ENCODE results near the gene GSTM4.
"Not testable (repeated sequence)": the region's sequence is repeated elsewhere in the genome, so short reads cannot be mapped to it uniquely, and the experiment has no call there.

The GSTM4 gene

DNA sequence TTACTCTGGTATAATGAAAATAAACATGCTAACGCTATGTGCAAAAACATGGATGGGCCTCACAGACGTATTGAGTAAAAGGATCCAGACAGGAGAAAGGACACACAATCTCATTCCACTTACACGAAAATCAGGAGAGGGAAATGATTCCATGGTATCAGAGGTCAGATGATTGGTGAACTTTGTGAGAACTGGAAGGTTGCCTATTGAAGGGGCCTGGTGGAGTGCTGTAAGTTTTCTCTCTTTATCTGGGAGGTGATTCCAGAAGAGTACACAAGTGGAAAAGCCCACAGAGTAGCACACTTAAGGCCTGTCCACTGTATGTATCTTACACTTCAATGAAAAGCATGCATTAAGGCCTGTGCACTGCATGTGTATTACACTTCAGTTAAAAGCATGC is 21.6 kb downstream of the GSTM4 start:
- DNase-seq (ENCODE audit: low spot score): no peak
- no peak overlapping the region for H3K4me3 Mint-ChIP-seq
- no peaks in the 10 kb centered on the region for H3K36me3 Mint-ChIP-seq (ENCODE audit: low read depth)
- H3K9me3 Mint-ChIP-seq: no peaks in the 10 kb centered on the region
- H3K27me3 Mint-ChIP-seq (ENCODE audit: low read depth): no peaks in the 10 kb centered on the region
- no peak overlapping the region for H3K27ac Mint-ChIP-seq
- H3K4me1 Mint-ChIP-seq (ENCODE audit: low read depth): no peaks in the 10 kb centered on the region

- not testable (repeated sequence) for H3K36me3 Mint-ChIP-seq (ENCODE audit: low read depth); H3K27me3 Mint-ChIP-seq (ENCODE audit: low read depth); H3K4me3 Mint-ChIP-seq; H3K9me3 Mint-ChIP-seq; H3K27ac Mint-ChIP-seq; DNase-seq (ENCODE audit: low spot score); H3K4me1 Mint-ChIP-seq (ENCODE audit: low read depth)
Observed at GRCh38 chr1:109678637-109679036, 22.7 kb downstream of the GSTM4 start.

GRCh38 chr1:109684777-109685176 is 28.9 kb downstream of the GSTM4 start:
- H3K4me1 Mint-ChIP-seq (ENCODE audit: low read depth): peaks cover 14% of the 10 kb centered on the region
- not testable (repeated sequence) for H3K9me3 Mint-ChIP-seq; H3K27me3 Mint-ChIP-seq (ENCODE audit: low read depth); H3K4me3 Mint-ChIP-seq; DNase-seq (ENCODE audit: low spot score); H3K27ac Mint-ChIP-seq; H3K36me3 Mint-ChIP-seq (ENCODE audit: low read depth)

DNA sequence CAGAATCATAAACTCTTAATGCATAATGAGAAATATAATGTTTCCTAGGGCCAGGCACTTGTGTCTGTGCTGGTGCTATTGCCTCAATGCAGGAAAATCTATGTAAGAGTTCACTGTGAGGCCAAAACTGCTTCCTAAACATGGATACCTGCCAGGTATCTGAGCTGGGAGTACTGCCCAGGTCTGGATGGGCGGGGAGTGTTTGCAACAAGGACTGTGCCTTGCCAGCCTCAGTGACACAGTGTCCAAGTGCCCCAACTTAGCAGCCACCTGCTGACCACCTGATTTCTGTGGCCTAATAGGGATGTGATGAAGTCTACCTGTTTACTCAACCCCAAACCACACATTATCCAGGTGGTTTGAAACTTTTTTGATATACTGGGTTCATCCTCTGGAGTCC is 29.5 kb downstream of the GSTM4 start:
- H3K4me3 Mint-ChIP-seq; H3K27me3 Mint-ChIP-seq (ENCODE audit: low read depth); H3K9me3 Mint-ChIP-seq; H3K27ac Mint-ChIP-seq; DNase-seq (ENCODE audit: low spot score); H3K36me3 Mint-ChIP-seq (ENCODE audit: low read depth): not testable (repeated sequence)
- H3K4me1 Mint-ChIP-seq (ENCODE audit: low read depth): peaks cover 14% of the 10 kb centered on the region

DNA sequence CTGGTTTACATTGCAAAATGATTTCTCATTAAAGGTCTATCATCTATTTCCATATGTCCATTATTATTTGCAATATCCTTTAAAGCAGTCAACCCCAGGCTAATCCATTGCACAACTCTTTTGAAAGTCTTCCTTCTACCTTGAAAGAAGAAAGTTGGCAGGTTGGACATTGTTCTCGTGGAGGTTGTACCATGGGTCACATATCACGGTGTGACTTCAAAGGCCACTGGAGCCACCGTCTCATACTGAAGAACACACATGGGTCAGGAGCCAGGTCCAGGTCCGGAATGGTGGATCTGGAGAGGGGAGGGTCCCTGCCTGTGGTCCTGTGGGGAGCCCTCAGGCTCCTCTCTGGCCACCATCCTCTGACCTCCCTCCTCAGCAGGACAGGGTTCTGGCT is 30.0 kb downstream of the GSTM4 start:
- H3K27me3 Mint-ChIP-seq (ENCODE audit: low read depth); H3K27ac Mint-ChIP-seq; H3K4me3 Mint-ChIP-seq; H3K9me3 Mint-ChIP-seq; DNase-seq (ENCODE audit: low spot score): not testable (repeated sequence)
- H3K36me3 Mint-ChIP-seq (ENCODE audit: low read depth): peaks cover 11% of the 10 kb centered on the region
- peaks cover 18% of the 10 kb centered on the region for H3K4me1 Mint-ChIP-seq (ENCODE audit: low read depth)

DNA sequence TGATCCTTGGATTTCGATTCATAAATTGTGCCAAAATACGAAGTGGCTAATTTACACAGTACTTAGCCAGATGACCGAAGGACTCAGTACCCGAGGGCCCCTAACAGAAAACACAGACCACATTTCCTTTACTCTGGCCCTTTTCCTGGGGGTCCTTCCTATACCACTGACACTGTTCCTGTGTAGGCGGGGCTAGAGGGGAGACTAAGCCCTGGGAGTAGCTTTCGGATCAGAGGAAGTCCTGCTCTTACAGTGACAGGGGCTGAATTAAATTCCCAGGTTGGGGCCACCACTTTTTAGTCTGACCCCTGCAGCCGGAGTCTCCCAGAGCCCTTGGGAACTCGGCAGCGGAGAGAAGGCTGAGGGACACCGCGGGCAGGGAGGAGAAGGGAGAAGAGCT is 31.2 kb downstream of the GSTM4 start:
- H3K27me3 Mint-ChIP-seq (ENCODE audit: low read depth); DNase-seq (ENCODE audit: low spot score); H3K9me3 Mint-ChIP-seq: not testable (repeated sequence)
- peak overlapping the region; percentile 91 for H3K4me3 Mint-ChIP-seq
- peak overlapping the region; percentile 96 for H3K27ac Mint-ChIP-seq
- H3K4me1 Mint-ChIP-seq (ENCODE audit: low read depth): peaks cover 18% of the 10 kb centered on the region
- peaks cover 14% of the 10 kb centered on the region for H3K36me3 Mint-ChIP-seq (ENCODE audit: low read depth)

DNA sequence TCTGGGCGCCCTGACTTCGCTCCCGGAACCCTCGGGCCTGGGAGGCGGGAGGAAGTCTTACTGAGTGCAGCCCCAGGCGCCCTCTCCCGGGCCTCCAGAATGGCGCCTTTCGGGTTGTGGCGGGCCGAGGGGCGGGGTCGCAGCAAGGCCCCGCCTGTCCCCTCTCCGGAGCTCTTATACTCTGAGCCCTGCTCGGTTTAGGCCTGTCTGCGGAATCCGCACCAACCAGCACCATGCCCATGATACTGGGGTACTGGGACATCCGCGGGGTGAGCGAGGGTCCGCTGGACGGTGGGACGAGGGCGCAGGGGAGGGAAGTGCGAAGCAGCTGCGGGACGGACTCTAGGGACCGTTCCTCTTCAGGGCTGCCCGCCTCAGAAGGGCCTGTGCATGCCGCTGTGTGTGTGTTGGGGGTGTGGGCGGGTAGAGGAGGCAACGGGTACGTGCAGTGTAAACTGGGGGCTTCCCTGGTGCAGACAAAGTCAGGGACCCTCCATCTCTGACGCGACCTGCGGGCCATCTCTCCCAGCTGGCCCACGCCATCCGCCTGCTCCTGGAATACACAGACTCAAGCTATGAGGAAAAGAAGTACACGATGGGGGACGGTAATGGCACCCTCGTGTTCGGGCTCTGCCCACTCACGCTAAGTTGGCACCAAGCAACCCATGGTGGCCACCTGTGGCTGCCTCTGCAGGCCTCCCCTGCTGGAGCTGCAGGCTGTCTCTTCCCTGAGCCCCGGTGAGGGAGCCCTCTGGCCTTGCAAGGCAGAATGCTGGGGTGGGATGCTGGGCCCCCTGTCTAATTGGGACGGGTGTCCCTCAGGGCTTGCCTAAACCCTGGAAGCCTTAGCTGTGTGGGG is 32.0 kb downstream of the GSTM4 start, which contains the start of gene GSTM1:
GSTM1 (plus strand) TSS at position 177 of the 859 bp plus-strand sequence; CDS start at position 234, 57 bp downstream.
- peaks cover 8% of the 10 kb centered on the region for H3K9me3 Mint-ChIP-seq
- H3K27ac Mint-ChIP-seq: peak within 1 kb of the TSS; percentile 96
- no peaks in the 10 kb centered on the region for H3K27me3 Mint-ChIP-seq (ENCODE audit: low read depth)
- peak; percentile 88 for DNase-seq (ENCODE audit: low spot score)
- peaks cover 14% of the 10 kb centered on the region for H3K36me3 Mint-ChIP-seq (ENCODE audit: low read depth)
- H3K4me3 Mint-ChIP-seq: peak within 1 kb of the TSS; percentile 91
- peaks cover 18% of the 10 kb centered on the region for H3K4me1 Mint-ChIP-seq (ENCODE audit: low read depth)

GRCh38 chr1:109689844-109690405 is 34.0 kb downstream of the GSTM4 start:
- Mint-ChIP-seq H3K27ac (no peak overlapping the region), H3K4me1 (ENCODE audit: low read depth) (peaks cover 18% of the 10 kb centered on the region), H3K4me3 (peak overlapping the region; percentile 91), H3K36me3 (ENCODE audit: low read depth) (peaks cover 14% of the 10 kb centered on the region), H3K27me3 (ENCODE audit: low read depth) (no peaks in the 10 kb centered on the region), H3K9me3 (peaks cover 4% of the 10 kb centered on the region)
- DNase-seq (ENCODE audit: low spot score): no peak

GRCh38 chr1:109691759-109692158 is 35.9 kb downstream of the GSTM4 start:
- H3K9me3 Mint-ChIP-seq: no peaks in the 10 kb centered on the region
- H3K36me3 Mint-ChIP-seq (ENCODE audit: low read depth): peaks cover 18% of the 10 kb centered on the region
- no peaks in the 10 kb centered on the region for H3K27me3 Mint-ChIP-seq (ENCODE audit: low read depth)

DNA sequence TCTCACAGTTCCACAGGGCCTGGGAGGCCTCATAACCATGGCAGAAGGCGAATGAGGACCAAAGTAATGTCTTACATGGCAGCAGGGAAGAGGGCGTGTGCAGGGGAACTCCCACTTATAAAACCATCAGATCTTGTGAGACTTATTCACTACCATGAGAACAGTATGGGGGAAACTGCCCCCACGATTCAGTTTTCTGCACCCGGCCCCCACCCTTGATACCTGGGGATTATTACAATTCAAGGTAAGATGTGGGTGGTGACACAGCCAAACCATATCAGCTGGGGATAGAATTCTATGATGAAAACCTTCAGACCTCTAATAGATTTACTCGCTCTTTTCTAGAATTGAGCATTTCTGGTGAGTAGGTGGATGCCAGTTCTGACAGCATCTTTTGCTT is 38.5 kb downstream of the GSTM4 start:
- H3K4me3 Mint-ChIP-seq; DNase-seq (ENCODE audit: low spot score); H3K4me1 Mint-ChIP-seq (ENCODE audit: low read depth); H3K27me3 Mint-ChIP-seq (ENCODE audit: low read depth); H3K9me3 Mint-ChIP-seq; H3K27ac Mint-ChIP-seq: not testable (repeated sequence)
- H3K36me3 Mint-ChIP-seq (ENCODE audit: low read depth): peaks cover 14% of the 10 kb centered on the region

More at GRCh38 chr1:109691759-109692158, 35.9 kb downstream of the GSTM4 start:
- peaks cover 18% of the 10 kb centered on the region for H3K4me1 Mint-ChIP-seq (ENCODE audit: low read depth)
- no peak overlapping the region for H3K4me3 Mint-ChIP-seq
- no peak for DNase-seq (ENCODE audit: low spot score)
- H3K27ac Mint-ChIP-seq: no peak overlapping the region

DNA sequence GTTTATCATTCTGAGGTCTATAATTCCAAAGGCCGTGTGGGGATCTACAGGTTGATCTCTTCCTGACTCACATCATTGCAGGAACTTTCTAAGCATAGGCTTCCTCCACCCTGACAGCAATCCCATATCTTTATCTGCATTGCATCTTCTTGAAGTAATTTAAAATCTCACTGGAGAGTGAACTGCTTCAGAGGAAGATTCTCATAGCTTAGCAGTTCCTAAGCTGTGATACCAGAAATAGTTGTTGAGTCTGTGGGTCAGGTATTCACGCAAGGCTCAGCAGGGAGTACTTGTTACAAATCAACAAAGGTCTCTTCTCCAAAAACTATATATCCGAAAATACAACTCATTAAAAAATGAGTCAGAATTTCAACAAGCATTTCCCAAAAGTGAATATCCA is 39.2 kb downstream of the GSTM4 start:
- H3K9me3 Mint-ChIP-seq; H3K4me3 Mint-ChIP-seq; H3K27ac Mint-ChIP-seq; H3K27me3 Mint-ChIP-seq (ENCODE audit: low read depth); DNase-seq (ENCODE audit: low spot score); H3K4me1 Mint-ChIP-seq (ENCODE audit: low read depth): not testable (repeated sequence)
- H3K36me3 Mint-ChIP-seq (ENCODE audit: low read depth): peaks cover 14% of the 10 kb centered on the region

DNA sequence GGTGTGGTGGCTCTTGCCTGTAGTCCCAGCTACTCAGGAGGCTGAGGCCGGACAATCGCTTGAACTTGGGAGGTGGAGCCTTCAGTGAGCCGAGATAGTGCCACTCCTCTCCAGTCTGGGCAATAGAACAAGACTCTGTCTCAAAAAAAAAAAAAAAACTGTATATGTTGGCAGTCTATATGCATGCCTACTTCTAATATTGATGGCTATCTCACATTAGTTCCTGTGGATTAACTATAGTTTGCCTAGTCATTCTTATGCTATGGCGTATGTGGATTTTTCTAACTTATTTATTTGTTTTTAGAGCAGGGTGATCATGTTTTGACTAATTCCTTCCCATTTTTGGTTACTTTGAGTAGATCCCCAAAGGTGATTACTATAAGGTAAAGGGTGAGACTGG is 41.2 kb downstream of the GSTM4 start:
- no peaks in the 10 kb centered on the region for H3K4me1 Mint-ChIP-seq (ENCODE audit: low read depth)
- H3K27me3 Mint-ChIP-seq (ENCODE audit: low read depth): no peaks in the 10 kb centered on the region
- H3K27ac Mint-ChIP-seq: no peak overlapping the region
- no peak for DNase-seq (ENCODE audit: low spot score)
- peaks cover 6% of the 10 kb centered on the region for H3K36me3 Mint-ChIP-seq (ENCODE audit: low read depth)
- H3K4me3 Mint-ChIP-seq: no peak overlapping the region
- no peaks in the 10 kb centered on the region for H3K9me3 Mint-ChIP-seq

DNA sequence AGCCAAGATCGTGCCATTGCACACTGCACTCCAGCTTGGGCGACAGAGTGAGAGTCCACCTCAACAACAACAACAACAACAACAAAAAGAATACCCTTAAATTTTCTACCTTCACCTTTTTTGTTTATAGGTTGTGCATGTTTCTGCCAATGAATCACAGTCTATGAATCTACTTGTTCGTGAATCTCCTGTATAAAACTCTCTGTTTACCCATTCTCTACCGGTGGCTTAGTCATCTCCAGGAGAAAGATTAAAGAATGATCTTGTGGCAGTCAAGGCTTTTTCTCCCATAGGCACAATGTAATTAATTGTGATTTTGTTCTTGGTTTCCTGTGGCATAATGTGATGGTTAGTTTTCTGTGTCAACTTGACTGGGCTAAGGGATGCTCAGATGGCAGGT is 42.0 kb downstream of the GSTM4 start:
- not testable (repeated sequence) for H3K4me3 Mint-ChIP-seq; DNase-seq (ENCODE audit: low spot score); H3K36me3 Mint-ChIP-seq (ENCODE audit: low read depth); H3K9me3 Mint-ChIP-seq; H3K27ac Mint-ChIP-seq; H3K4me1 Mint-ChIP-seq (ENCODE audit: low read depth); H3K27me3 Mint-ChIP-seq (ENCODE audit: low read depth)

GRCh38 chr1:109702940-109703339 is 47.0 kb downstream of the GSTM4 start:
- H3K4me1 Mint-ChIP-seq (ENCODE audit: low read depth); DNase-seq (ENCODE audit: low spot score); H3K4me3 Mint-ChIP-seq; H3K27me3 Mint-ChIP-seq (ENCODE audit: low read depth); H3K36me3 Mint-ChIP-seq (ENCODE audit: low read depth); H3K27ac Mint-ChIP-seq; H3K9me3 Mint-ChIP-seq: not testable (repeated sequence)
